ENCODE data around the gene ZNF714.

- TF ChIP-seq CTCF (IDR thresholded peaks at IDR 0.05) (no peak), POLR2A (IDR thresholded peaks at IDR 0.05) (no peak)
These were observed 47.1 kb downstream of the ZNF714 start for GRCh38 chr19:21128901-21129698.
